Retinal pigment epithelial cell (primary cell): ENCODE measurements around the gene TCERG1L.

Experiments
- DNase-seq: peaks from one replicate; pipeline ENCODE4 v3.0.0-alpha.2; 2010; ENCODE audit warnings: low read depth
- H3K4me3 ChIP-seq: 2 replicates; pipeline ENCODE4 v1.5.1; 2011; ENCODE audit warnings: mild to moderate bottlenecking, low read length, control low read depth, moderate library complexity
- TF ChIP-seq, protein P1 (sequence below): conservative IDR thresholded peaks from 2 replicates; pipeline ENCODE4 v1.5.1; 2011; ENCODE audit warnings: low read depth, low read length, control low read depth, inconsistent platforms

Gene TCERG1L

DNA sequence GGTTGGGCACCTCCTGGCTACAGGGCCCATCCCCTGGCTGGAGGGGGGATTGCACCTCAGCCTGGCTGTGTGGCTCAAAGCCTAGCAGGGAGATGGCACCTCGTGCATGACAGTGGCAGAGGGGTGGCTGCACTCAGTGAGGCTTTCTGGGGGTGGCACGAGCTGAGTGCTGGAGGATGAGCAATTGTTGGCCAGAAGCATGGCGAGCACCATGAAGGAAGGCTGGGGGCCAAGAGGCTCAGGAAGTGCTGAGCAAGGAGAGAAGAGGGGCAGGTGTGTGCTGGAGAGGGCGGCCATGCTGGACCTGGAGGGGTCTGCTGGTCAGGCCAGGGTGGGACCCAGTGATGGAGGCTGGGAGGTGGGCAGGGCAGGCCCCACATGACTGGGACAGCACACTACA is 65.4 kb downstream of the TCERG1L start:
- DNase-seq = no peak
- H3K4me3 ChIP-seq = no peak overlapping the region
- TF ChIP-seq, protein P1, sequence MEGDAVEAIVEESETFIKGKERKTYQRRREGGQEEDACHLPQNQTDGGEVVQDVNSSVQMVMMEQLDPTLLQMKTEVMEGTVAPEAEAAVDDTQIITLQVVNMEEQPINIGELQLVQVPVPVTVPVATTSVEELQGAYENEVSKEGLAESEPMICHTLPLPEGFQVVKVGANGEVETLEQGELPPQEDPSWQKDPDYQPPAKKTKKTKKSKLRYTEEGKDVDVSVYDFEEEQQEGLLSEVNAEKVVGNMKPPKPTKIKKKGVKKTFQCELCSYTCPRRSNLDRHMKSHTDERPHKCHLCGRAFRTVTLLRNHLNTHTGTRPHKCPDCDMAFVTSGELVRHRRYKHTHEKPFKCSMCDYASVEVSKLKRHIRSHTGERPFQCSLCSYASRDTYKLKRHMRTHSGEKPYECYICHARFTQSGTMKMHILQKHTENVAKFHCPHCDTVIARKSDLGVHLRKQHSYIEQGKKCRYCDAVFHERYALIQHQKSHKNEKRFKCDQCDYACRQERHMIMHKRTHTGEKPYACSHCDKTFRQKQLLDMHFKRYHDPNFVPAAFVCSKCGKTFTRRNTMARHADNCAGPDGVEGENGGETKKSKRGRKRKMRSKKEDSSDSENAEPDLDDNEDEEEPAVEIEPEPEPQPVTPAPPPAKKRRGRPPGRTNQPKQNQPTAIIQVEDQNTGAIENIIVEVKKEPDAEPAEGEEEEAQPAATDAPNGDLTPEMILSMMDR = no peak

DNA sequence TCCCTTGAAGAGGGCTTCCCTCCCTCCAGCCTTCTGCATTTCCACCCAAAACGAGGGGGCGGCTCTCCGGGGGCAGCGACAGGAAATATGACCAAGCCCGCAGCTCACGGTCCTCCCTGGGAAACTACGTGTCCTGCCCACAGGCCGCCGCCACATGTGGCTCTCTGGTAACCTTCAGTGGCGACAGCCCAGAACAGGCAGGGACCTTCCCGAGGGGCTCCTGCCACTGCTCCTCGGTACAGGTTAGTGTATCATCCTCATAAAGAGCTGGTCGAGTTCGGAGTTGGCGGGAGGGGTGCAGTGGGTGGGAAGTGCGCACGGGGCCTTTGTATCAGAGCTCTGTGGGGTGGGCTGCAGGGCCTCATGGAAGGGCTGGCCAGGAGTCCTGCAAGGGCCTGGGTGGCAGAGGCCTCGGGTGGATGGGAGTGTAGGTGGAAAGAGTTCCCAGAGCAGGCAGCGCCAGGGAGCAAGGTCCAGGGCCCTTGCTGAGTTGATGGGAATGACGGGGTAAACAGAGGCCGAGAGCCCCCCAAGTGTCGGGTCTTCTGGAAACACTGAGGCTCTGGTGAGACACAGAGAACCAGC is 66.0 kb downstream of the TCERG1L start:
- TF ChIP-seq, protein P1 = no peak
- DNase-seq = no peak
- H3K4me3 ChIP-seq = no peak overlapping the region

DNA sequence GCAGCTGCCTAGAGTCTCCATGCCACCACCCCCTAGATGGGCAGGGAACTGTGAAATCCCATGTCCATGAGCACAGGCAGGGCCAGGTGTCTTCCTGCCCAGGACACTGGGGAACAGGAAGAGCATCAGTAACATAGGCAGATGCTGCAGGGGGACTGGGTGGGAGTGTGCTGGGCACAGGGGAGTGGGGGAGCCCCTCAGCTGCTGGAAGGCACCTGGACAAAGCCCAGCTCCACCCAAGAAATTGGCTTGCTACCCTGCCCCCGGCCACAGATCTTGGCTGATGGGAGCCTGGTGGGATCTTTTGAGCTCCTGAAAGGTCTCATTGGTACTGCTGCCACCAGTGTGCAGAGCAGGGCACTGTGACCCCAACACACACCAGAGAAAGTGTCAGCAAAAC is 66.7 kb downstream of the TCERG1L start:
- TF ChIP-seq, protein P1 = no peak
- H3K4me3 ChIP-seq = no peak overlapping the region
- DNase-seq = no peak

DNA sequence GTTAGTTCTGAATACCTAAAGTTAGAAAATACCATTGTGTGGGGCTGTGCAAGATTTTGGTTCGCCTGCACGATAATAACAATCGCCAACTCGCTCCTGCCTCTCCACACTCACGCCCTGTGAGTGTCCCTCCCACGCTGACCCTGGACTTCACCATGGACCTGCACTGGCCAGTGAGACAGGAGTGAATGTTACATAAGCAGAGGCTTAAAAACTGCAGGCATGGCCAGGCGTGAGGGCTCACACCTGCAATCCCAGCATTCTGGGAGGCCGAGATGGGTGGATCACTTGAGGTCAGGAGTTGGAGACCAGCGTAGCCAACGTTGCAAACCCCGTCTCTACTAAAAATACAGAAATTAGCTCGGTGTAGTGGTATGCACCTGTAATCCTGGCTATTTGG is 68.4 kb downstream of the TCERG1L start:
- H3K4me3 ChIP-seq = no peak overlapping the region
- TF ChIP-seq, protein P1 = no peak
- no peak for DNase-seq

DNA sequence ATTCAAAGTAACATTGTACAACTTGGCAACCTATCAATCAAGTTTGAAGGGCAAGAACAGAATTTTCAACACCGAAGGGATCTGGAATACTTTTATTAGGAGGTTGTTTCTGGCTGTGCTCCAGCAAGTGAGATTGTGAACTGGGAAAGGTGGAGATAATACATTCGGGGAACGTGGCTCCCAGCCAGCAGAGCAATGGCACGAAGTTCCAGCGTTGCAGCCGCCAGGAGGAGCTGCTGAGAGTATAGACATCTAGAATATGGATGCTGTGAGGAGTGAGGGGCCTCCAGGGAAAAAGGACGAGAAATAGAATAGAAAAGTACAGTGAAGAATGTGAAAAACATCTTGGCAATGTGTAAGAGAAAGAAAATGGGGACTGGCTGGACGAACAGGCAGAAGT is 69.5 kb downstream of the TCERG1L start:
- no peak overlapping the region for H3K4me3 ChIP-seq
- TF ChIP-seq, protein P1 = peak; percentile 12
- no peak for DNase-seq

DNA sequence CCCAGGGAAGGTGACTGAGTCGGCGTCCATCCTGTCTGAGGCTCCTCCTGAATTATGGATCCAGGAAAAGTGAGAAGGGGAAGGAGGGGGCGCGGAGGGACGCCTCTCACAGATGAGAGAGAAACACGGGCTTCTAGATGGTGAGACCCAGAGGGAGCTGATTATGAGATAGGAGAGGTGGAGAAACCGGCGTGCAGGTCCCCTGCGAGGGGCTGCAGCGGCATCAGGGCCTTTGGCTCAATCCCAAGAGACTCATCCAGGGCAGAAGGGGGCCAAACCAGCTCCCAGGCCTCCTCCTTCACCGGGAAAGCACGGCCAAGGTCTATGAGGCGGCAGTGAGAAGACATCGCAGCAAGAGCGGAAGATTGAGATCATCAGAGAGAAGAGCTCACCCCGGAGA is 70.8 kb downstream of the TCERG1L start:
- DNase-seq = no peak
- TF ChIP-seq, protein P1 = no peak
- no peak overlapping the region for H3K4me3 ChIP-seq

DNA sequence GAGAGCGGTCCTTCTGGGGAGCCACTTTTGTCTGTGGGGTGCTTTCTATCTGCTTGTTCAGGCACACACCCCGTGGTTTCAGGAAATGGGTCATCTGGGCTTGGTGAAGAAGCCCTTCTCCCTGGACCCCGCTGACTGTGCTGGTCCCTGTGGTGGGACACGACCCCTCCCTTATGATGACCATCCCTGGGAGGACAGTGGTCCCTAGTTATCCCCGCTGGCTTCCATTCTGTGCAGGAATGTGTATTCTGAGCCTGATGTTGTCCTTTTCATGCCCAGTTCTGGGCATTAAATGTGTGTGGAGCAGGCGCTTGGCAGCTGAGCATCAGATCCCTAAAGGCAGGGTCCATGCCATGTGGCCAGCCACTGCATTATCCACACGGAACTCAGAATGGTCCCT is 71.6 kb downstream of the TCERG1L start:
- TF ChIP-seq, protein P1 = no peak
- no peak for DNase-seq

More for the DNA sequence above, 71.6 kb downstream of the TCERG1L start:
- H3K4me3 ChIP-seq = no peak overlapping the region
